HEK293 (cell line): ENCODE measurements around the gene NELFB.

ENCODE experiments used
- KLF7 ChIP-seq: fragments of 450-650 bp; formaldehyde crosslinking; IDR thresholded peaks from 2 replicates; pipeline ENCODE4 v1.5.1; 2016; ENCODE audit warnings: missing biosample characterization, missing genetic modification characterization, borderline replicate concordance
- SP2 ChIP-seq: fragments of 450-650 bp; formaldehyde crosslinking; IDR thresholded peaks from 2 replicates; pipeline ENCODE4 v1.5.1; 2016; ENCODE audit warnings: missing biosample characterization, missing genetic modification characterization
- SP3 ChIP-seq: fragments of 450-650 bp; formaldehyde crosslinking; IDR thresholded peaks from 2 replicates; pipeline ENCODE4 v1.5.1; 2016; ENCODE audit warnings: missing biosample characterization, missing genetic modification characterization
- SP7 ChIP-seq: fragments of 450-650 bp; formaldehyde crosslinking; IDR thresholded peaks from 2 replicates; pipeline ENCODE4 v1.5.1; 2016; ENCODE audit warnings: missing biosample characterization, missing genetic modification characterization
- YY1 ChIP-seq: fragments of 450-650 bp; formaldehyde crosslinking; IDR thresholded peaks from 2 replicates; pipeline ENCODE4 v1.5.1; 2018; ENCODE audit warnings: missing biosample characterization, missing genetic modification characterization
- ZBTB20 ChIP-seq: fragments of 450-650 bp; formaldehyde crosslinking; IDR thresholded peaks from 2 replicates; pipeline ENCODE4 v1.5.1; 2016; ENCODE audit warnings: missing biosample characterization, missing genetic modification characterization
- ZBTB48 ChIP-seq: fragments of 450-650 bp; formaldehyde crosslinking; IDR thresholded peaks from 2 replicates; pipeline ENCODE4 v1.5.1; 2016; ENCODE audit warnings: missing biosample characterization, missing genetic modification characterization
- ZBTB8A ChIP-seq: fragments of 450-650 bp; formaldehyde crosslinking; IDR thresholded peaks from 2 replicates; pipeline ENCODE4 v1.5.1; 2016; ENCODE audit warnings: missing biosample characterization, missing genetic modification characterization
- ZEB2 ChIP-seq: fragments of 450-650 bp; formaldehyde crosslinking; IDR thresholded peaks from 2 replicates; pipeline ENCODE4 v1.5.1; 2016; ENCODE audit warnings: missing biosample characterization, missing genetic modification characterization
- ZFHX2 ChIP-seq: fragments of 450-650 bp; formaldehyde crosslinking; conservative IDR thresholded peaks from 2 replicates; pipeline ENCODE4 v1.5.1; 2016; ENCODE audit warnings: missing biosample characterization, missing genetic modification characterization
- ZNF121 ChIP-seq: fragments of 450-650 bp; formaldehyde crosslinking; IDR thresholded peaks from 2 replicates; pipeline ENCODE4 v1.5.1; 2016; ENCODE audit warnings: missing biosample characterization, missing genetic modification characterization
- ZNF211 ChIP-seq: fragments of 450-650 bp; formaldehyde crosslinking; IDR thresholded peaks from 2 replicates; pipeline ENCODE4 v1.5.1; 2016; ENCODE audit warnings: low read depth, missing biosample characterization, missing genetic modification characterization
- ZNF596 ChIP-seq: fragments of 450-650 bp; IDR thresholded peaks from 2 replicates; pipeline ENCODE4 v1.5.0; 2018; ENCODE audit warnings: missing biosample characterization, mild to moderate bottlenecking, missing genetic modification characterization, moderate library complexity
- ZXDB ChIP-seq: fragments of 450-650 bp; formaldehyde crosslinking; IDR thresholded peaks from 2 replicates; pipeline ENCODE4 v1.5.1; 2016; ENCODE audit warnings: missing biosample characterization, missing genetic modification characterization
- TF ChIP-seq, protein P1 (sequence below): fragments of 450-650 bp; formaldehyde crosslinking; IDR thresholded peaks from 2 replicates; pipeline ENCODE4 v1.5.1; 2017; ENCODE audit warnings: missing biosample characterization, missing genetic modification characterization
- TF ChIP-seq, protein P2 (sequence below): fragments of 450-650 bp; formaldehyde crosslinking; IDR thresholded peaks from 2 replicates; pipeline ENCODE4 v1.5.1; 2016; ENCODE audit warnings: missing biosample characterization, missing genetic modification characterization
- TF ChIP-seq, protein P3 (sequence below): fragments of 450-650 bp; formaldehyde crosslinking; IDR thresholded peaks from 2 replicates; pipeline ENCODE4 v1.5.1; 2016; ENCODE audit warnings: missing biosample characterization, missing genetic modification characterization
- TF ChIP-seq, protein P4 (sequence below): fragments of 450-650 bp; formaldehyde crosslinking; IDR thresholded peaks from 2 replicates; pipeline ENCODE4 v1.5.1; 2016; ENCODE audit warnings: missing biosample characterization, missing genetic modification characterization, borderline replicate concordance
- TF ChIP-seq, protein P5 (sequence below): fragments of 450-650 bp; formaldehyde crosslinking; IDR thresholded peaks from 2 replicates; pipeline ENCODE4 v1.5.1; 2017; ENCODE audit warnings: missing biosample characterization, mild to moderate bottlenecking, missing genetic modification characterization, moderate library complexity
- TF ChIP-seq, protein P6 (sequence below): fragments of 450-650 bp; formaldehyde crosslinking; IDR thresholded peaks from 2 replicates; pipeline ENCODE4 v1.5.1; 2016; ENCODE audit warnings: missing biosample characterization, missing genetic modification characterization, low read depth
- TF ChIP-seq, protein P7 (sequence below): fragments of 450-650 bp; formaldehyde crosslinking; IDR thresholded peaks from 2 replicates; pipeline ENCODE4 v1.5.1; 2016; ENCODE audit warnings: missing biosample characterization, missing genetic modification characterization
- TF ChIP-seq, protein P8 (sequence below): fragments of 450-650 bp; IDR thresholded peaks from 2 replicates; pipeline ENCODE4 v1.5.1; 2018; ENCODE audit warnings: missing biosample characterization, mild to moderate bottlenecking, missing genetic modification characterization

The NELFB gene

DNA sequence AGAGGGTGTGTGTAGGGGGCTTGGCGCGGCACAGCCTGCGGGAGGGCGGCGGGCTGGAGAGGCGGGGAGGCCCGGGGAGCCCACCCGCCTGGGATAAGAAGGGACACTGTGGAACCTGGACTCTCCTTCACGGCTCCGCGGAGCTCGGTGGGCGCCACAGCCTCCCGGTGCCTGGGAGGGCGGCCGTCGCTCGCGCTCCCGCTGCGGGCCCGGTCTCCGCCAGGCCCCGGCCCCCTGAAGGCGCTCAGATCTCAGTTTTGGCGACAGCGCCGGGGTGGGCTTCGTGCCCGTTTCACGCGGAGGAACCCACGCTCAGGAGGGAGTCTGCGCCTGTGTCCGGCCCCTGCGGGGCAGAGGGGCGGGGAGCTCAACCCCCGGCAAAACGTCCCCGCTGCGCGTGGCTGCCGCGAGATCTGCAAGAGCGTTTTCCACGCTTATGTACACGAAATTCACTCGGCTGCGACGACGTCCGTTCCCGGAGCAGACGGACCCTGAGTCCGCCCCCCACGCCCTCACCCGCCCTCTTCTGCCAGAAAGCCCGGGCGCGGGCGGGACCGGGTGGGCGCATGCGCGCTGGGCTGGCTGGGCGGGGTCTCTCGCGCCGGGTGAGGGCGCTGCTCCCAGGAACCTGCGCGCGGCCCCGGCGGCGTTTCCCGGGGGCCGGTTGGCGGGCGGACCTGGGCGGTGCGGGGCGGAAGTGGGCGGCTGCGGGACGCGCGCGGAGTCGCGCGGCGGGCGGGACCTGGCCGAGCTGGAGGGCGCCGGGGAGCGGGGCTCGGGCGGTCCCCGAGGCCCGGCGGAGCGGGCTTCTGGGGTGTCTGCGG, at the start of gene NELFB (continued):
- TF ChIP-seq ZBTB48 (tag by site-specific recombination) (peak; percentile 30; the same call in 1 of the 2 replicates), KLF7 (tag by site-specific recombination) (peak; percentile 22; the same call in 1 of the 2 replicates), ZBTB8A (tag by site-specific recombination) (peak; percentile 100), ZNF596 (tag by site-specific recombination) (peak; percentile 31; the same call in 1 of the 2 replicates), ZNF121 (tag by site-specific recombination) (0 out of 2 replicates have a peak, but pooled peaks have one; percentile 21), SP2 (tag by site-specific recombination) (peak; percentile 78), ZXDB (tag by site-specific recombination) (peak; percentile 58), SP3 (tag by site-specific recombination) (peak; percentile 70), ZNF211 (no peak), YY1 (tag by site-specific recombination) (peak; percentile 9; the same call in 1 of the 2 replicates), ZFHX2 (peak; percentile 94), ZBTB20 (tag by site-specific recombination) (no peak), ZEB2 (tag by site-specific recombination) (0 out of 2 replicates have a peak, but pooled peaks have one; percentile 36), SP7 (tag by site-specific recombination) (0 out of 2 replicates have a peak, but pooled peaks have one; percentile 23)
- TF ChIP-seq, protein P1, sequence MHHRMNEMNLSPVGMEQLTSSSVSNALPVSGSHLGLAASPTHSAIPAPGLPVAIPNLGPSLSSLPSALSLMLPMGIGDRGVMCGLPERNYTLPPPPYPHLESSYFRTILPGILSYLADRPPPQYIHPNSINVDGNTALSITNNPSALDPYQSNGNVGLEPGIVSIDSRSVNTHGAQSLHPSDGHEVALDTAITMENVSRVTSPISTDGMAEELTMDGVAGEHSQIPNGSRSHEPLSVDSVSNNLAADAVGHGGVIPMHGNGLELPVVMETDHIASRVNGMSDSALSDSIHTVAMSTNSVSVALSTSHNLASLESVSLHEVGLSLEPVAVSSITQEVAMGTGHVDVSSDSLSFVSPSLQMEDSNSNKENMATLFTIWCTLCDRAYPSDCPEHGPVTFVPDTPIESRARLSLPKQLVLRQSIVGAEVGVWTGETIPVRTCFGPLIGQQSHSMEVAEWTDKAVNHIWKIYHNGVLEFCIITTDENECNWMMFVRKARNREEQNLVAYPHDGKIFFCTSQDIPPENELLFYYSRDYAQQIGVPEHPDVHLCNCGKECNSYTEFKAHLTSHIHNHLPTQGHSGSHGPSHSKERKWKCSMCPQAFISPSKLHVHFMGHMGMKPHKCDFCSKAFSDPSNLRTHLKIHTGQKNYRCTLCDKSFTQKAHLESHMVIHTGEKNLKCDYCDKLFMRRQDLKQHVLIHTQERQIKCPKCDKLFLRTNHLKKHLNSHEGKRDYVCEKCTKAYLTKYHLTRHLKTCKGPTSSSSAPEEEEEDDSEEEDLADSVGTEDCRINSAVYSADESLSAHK (tag by site-specific recombination) = peak; percentile 47; the same call in 1 of the 2 replicates
- TF ChIP-seq, protein P2, sequence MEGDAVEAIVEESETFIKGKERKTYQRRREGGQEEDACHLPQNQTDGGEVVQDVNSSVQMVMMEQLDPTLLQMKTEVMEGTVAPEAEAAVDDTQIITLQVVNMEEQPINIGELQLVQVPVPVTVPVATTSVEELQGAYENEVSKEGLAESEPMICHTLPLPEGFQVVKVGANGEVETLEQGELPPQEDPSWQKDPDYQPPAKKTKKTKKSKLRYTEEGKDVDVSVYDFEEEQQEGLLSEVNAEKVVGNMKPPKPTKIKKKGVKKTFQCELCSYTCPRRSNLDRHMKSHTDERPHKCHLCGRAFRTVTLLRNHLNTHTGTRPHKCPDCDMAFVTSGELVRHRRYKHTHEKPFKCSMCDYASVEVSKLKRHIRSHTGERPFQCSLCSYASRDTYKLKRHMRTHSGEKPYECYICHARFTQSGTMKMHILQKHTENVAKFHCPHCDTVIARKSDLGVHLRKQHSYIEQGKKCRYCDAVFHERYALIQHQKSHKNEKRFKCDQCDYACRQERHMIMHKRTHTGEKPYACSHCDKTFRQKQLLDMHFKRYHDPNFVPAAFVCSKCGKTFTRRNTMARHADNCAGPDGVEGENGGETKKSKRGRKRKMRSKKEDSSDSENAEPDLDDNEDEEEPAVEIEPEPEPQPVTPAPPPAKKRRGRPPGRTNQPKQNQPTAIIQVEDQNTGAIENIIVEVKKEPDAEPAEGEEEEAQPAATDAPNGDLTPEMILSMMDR = peak; percentile 45; the same call in 1 of the 2 replicates
- TF ChIP-seq, protein P3, sequence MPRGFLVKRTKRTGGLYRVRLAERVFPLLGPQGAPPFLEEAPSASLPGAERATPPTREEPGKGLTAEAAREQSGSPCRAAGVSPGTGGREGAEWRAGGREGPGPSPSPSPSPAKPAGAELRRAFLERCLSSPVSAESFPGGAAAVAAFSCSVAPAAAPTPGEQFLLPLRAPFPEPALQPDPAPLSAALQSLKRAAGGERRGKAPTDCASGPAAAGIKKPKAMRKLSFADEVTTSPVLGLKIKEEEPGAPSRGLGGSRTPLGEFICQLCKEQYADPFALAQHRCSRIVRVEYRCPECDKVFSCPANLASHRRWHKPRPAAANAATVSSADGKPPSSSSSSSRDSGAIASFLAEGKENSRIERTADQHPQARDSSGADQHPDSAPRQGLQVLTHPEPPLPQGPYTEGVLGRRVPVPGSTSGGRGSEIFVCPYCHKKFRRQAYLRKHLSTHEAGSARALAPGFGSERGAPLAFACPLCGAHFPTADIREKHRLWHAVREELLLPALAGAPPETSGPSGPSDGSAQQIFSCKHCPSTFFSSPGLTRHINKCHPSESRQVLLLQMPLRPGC = peak; percentile 44; the same call in 1 of the 2 replicates
- TF ChIP-seq, protein P4, sequence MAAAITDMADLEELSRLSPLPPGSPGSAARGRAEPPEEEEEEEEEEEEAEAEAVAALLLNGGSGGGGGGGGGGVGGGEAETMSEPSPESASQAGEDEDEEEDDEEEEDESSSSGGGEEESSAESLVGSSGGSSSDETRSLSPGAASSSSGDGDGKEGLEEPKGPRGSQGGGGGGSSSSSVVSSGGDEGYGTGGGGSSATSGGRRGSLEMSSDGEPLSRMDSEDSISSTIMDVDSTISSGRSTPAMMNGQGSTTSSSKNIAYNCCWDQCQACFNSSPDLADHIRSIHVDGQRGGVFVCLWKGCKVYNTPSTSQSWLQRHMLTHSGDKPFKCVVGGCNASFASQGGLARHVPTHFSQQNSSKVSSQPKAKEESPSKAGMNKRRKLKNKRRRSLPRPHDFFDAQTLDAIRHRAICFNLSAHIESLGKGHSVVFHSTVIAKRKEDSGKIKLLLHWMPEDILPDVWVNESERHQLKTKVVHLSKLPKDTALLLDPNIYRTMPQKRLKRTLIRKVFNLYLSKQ (tag by site-specific recombination) = no peak
- TF ChIP-seq, protein P5, sequence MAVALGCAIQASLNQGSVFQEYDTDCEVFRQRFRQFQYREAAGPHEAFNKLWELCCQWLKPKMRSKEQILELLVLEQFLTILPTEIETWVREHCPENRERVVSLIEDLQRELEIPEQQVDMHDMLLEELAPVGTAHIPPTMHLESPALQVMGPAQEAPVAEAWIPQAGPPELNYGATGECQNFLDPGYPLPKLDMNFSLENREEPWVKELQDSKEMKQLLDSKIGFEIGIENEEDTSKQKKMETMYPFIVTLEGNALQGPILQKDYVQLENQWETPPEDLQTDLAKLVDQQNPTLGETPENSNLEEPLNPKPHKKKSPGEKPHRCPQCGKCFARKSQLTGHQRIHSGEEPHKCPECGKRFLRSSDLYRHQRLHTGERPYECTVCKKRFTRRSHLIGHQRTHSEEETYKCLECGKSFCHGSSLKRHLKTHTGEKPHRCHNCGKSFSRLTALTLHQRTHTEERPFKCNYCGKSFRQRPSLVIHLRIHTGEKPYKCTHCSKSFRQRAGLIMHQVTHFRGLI (tag by site-specific recombination) = peak; percentile 71
- TF ChIP-seq, protein P6, sequence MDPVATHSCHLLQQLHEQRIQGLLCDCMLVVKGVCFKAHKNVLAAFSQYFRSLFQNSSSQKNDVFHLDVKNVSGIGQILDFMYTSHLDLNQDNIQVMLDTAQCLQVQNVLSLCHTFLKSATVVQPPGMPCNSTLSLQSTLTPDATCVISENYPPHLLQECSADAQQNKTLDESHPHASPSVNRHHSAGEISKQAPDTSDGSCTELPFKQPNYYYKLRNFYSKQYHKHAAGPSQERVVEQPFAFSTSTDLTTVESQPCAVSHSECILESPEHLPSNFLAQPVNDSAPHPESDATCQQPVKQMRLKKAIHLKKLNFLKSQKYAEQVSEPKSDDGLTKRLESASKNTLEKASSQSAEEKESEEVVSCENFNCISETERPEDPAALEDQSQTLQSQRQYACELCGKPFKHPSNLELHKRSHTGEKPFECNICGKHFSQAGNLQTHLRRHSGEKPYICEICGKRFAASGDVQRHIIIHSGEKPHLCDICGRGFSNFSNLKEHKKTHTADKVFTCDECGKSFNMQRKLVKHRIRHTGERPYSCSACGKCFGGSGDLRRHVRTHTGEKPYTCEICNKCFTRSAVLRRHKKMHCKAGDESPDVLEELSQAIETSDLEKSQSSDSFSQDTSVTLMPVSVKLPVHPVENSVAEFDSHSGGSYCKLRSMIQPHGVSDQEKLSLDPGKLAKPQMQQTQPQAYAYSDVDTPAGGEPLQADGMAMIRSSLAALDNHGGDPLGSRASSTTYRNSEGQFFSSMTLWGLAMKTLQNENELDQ = no peak
- TF ChIP-seq, protein P7, sequence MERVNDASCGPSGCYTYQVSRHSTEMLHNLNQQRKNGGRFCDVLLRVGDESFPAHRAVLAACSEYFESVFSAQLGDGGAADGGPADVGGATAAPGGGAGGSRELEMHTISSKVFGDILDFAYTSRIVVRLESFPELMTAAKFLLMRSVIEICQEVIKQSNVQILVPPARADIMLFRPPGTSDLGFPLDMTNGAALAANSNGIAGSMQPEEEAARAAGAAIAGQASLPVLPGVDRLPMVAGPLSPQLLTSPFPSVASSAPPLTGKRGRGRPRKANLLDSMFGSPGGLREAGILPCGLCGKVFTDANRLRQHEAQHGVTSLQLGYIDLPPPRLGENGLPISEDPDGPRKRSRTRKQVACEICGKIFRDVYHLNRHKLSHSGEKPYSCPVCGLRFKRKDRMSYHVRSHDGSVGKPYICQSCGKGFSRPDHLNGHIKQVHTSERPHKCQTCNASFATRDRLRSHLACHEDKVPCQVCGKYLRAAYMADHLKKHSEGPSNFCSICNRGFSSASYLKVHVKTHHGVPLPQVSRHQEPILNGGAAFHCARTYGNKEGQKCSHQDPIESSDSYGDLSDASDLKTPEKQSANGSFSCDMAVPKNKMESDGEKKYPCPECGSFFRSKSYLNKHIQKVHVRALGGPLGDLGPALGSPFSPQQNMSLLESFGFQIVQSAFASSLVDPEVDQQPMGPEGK (tag by site-specific recombination) = peak; percentile 75
- TF ChIP-seq, protein P8, sequence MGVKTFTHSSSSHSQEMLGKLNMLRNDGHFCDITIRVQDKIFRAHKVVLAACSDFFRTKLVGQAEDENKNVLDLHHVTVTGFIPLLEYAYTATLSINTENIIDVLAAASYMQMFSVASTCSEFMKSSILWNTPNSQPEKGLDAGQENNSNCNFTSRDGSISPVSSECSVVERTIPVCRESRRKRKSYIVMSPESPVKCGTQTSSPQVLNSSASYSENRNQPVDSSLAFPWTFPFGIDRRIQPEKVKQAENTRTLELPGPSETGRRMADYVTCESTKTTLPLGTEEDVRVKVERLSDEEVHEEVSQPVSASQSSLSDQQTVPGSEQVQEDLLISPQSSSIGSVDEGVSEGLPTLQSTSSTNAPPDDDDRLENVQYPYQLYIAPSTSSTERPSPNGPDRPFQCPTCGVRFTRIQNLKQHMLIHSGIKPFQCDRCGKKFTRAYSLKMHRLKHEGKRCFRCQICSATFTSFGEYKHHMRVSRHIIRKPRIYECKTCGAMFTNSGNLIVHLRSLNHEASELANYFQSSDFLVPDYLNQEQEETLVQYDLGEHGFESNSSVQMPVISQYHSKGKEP (tag by site-specific recombination) = peak; percentile 76; the same call in 1 of the 2 replicates
